ENCODE measurements around the gene ETV7.

The ETV7 gene

DNA sequence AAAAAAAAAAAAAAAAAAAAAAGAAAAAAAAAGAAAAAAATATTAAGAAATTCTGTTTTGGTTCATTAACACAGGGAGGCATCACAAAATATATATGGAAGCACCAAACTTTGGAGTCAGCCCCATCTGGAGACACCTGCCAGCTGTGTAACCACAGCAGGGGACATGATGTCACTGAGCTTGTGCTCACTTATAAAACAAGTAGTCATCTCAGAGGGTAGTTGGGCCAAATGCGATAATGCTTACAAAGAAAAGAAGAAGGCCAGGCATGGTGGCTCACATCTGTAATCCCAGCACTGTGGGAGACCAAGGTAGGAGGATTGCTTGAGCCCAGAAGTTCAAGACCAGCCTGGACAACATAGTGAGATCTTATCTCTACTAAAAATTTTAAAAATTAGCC is 49.7 kb downstream of the ETV7 start:
- no peak for FAIRE-seq

DNA sequence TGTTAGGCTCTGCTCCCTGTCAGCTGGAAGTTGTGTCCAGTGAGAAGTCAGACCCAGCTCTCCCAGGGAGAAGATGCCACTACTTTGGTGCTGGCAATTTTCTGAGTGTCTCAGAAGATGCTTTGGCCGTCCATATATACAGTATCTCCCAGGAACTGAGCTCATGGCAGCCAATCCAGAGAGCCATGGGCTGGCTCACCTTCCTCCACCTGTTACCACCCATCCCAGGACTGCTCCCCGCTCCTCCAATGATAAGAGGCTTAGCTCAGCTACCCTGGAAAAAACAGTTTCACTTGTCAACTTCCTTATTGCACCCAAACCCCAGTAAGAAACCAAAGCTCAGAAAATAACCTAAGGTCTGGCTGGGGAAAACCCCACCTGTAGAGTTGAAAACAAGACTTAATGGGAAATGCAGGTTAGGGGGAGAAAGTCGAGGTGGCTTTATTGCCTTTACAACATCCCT is 50.7 kb downstream of the ETV7 start, which contains the start of gene BNIP5:
Gene BNIP5, minus strand, starts transcription at position 110 of the 463 bp plus-strand sequence. CDS start 6,198 bp downstream, outside the sequence.
- no peak for FAIRE-seq

DNA sequence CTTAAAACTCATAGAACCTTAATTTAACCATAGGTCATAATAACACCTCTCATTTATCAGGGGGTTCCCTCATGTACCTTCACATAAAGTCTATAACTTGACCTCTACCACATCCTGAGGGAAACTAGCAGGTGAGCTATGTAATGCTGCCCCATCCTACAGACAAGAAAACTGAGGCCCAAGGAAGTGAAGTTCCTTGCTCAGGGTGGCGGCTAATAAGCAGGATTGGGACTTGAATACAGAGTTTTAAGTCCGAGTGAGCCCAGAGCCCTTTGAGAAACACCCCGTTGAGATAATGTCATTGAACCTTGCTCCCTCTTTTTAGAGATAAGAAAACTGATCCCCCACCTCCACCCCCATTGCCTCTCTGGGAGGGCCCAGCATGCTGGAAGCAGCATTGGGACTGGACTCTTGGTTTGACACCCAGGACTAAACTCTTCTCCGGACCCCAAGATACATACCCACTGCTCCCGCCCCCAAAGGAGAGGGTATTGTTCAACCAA is 51.2 kb downstream of the ETV7 start:
- FAIRE-seq: no peak

DNA sequence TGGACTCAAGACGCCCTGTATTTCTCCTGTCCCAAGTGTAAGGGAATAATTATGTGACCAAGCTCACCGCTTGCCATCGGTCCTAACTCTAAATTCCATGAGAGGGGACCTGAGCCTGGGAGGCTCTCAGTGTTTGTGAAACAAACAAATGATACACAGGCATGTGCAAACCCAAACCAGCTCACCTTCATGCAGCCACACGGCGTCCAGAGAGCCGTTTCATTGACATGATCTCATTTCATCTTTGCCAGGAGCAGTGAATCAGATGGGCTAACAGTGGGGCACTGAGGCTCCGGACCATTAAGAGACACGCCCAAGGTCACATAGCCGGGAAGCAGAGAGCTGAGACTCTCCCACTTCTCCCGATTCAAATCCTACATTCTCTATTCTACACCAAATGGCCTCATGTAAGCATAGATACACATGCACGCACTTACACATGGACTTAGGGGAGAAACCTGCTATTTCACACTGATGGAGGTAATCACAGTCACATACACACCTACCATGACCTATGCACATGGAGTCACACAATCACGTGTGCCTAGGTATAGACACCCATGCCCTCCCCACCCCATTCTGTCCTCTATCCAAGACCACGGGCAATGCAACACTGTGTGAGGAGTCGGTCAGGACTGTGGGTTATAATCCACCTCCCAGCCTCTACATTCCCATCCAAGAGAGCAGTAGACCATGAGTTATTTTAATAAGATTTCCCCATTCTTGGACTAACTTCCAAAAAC is 51.8 kb downstream of the ETV7 start:
- FAIRE-seq: no peak

DNA sequence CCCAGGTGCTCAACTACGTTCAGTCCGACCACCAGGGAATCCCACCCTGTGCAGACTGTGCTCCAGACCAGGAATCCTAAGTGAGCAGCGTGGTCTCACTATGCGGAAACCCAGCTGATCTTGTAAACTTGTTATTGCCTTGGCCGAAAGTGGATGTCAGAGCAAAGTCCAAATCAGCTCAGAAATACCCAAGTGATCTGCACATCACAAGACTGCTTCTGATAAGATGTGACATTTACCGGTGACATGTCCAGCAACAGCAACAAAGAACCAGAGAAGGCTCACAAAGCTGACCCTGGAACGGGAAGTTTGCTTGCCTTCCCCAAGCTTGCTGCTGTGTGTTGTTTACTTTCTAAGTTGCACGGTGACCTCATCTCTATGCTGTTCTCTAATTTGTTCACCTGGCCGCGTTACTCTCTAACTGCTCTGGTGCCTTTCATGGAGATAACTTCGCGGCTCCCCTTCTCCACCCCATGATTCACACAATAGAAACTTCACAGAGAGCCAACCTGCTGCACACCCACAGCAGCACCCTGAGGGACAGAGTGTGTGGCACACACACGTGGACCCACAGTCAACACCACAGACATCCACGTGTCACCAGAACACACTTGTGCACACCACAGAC is 52.5 kb downstream of the ETV7 start:
- FAIRE-seq: no peak

DNA sequence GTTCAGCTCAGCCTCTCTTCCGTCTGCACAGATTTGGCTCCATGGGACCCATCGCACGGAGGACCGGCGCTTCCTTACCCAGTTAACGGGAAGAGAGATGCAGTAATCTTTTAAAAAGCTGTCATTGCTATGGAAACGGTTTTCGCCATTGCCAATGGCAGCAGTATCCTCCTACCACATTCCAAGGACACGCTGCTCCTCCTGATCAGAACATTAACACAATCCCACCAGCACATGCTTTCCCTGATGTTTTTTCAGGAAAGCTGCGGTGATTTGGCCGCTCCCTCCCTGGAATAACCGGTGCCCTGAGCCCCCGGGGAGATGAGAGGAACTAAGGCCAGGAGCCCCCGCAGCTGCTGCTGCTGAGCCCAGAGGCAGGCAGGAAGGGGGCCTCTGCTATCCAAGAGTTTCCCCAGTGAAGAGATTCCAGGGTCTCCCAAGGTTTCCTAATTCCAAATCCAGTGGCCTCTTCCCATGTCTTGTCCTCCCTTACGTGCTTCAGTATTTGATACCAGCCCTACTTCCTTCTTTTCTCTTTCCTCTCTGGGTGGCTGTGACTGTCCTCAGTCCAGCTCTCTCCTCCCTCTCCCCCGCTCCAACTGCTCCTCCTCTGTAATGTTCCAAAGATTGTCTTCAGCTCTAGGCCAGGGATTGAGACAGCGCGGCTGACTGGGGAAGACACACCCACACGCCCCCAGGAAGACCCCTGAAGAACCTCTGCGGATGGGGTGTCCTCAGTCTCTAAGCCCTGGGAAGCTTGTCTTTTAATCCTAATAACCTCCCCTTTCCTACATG is 53.3 kb downstream of the ETV7 start:
- no peak for FAIRE-seq

DNA sequence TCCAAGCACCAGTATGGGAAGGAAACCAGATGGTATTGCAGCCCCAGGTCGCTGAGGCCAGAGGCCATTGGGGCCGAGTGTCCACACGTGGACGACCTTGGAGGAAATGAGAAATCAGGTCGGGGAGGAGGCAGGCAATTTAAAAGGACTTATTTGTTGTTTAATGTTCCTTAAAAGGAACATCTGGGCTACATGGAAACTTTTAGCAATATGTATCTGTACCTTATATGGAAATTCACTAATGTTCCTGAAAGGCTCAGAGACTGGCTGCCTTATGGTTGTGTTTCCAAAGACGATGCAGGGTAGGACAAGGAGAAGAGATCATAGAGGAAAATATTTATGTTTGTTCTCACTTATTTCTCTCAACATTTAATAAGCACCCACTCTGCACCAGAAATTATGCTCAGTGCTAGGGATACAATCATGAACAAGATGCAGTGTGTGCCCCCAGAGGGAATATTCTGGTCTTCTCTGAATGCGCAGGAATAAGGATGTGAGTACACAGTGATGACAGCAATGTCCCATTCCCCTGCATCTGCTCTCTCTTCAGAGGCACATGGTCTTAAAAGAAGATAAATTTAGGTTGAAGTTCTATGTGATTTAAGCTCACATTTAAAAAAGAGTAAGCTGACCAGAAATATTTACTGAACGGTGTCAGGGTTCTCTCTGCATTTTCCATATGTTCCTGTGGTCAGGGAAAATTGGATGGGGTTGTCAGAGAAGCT is 54.1 kb downstream of the ETV7 start:
- FAIRE-seq: no peak

DNA sequence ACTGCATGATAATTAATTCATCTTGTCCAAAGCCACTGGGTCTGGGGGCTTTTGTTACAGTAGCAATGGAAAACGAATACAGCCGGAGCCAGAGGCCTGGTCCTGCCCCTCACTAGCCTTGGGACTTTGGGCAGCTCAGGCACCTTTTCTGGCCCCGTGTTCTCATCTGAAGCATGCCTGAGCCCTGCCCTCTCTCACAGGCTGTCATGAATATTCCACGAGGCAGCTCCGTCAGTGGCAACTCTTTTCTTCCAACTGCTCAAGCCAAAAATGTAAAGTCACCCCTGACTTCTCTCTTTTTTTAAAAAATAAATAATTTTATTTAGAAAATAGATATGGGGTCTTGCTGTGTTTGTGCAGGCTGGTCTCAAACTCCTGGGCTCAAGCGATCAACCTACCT is 56.1 kb downstream of the ETV7 start:
- FAIRE-seq: no peak

DNA sequence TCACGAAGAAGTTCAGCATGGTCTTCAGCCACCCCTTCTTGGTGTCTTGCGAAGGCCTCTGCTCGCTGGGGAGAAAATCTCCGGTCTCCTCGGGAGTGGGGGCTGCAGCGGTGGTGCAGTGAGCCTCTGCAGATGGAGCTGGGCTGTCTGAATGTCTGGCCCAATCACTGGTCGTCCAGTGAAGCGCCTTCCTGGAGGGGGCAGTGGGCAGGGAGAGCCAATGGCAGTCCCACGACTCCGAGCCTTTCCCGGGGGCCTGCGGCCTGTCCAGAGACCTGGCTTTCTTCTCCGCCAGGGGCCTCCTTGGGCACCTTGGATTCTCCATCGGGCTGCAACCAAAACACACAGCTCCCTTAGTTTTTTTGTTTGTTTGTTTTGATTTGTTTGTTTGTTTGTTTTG is 57.1 kb downstream of the ETV7 start:
- no peak for FAIRE-seq

DNA sequence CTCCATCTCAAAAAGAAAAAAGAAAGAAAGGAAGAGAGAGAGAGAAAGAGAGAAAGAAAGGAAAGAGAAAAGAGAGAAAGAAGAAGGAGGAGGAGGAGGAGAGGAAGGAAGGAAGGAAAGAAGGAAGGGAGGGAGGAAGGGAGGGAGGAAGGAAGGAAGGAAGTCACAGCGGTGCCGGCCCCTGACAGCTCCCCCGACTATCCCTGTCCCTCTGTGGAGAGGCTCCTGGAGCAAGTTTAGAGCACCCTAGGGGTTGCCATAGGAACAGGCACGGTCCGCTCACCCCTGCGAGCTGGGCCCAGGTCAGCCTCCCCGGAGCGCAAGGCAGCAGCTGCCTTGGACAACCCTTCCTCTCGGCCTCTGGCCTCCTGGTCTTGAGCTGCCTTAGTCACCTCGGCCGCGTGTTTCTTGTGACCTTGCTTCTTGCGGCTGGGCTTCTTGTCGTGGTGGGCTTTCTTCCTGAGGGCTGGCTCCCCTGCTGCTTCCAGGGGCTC is 57.6 kb downstream of the ETV7 start:
- FAIRE-seq: no peak

DNA sequence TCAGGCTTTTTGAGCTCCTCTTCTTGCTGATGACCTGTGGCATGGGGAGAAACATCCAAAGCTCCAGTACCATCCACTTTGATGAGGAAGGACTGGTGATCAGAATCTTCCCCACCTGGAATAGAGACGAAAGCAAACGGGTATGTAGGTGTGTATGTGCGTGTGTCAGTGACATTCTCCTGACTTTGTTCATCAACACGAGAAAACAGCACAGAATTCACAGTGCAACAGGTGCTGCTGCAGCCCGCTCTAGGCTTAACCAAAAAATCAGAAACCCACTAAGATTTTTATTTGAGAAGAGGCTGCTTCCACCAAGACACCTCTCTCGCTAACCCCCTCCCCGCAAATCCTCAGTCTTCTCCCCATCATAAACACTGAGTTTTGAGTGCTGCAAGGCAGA is 58.9 kb downstream of the ETV7 start:
- FAIRE-seq: no peak

DNA sequence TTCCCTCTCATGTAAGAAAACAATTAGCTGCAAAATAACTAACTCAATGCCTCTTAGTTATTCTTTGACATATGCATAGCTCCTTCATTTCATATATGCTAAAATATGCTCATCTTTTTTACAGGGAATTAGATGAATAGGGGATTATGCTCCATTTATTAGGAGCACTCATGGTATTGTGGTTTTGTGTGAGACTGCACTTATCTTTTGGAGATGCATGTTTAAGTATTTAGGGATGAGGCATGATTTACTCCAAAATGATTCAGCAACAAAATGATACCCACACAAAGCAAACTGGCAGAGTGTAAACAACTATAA is 59.6 kb downstream of the ETV7 start:
- FAIRE-seq: no peak

DNA sequence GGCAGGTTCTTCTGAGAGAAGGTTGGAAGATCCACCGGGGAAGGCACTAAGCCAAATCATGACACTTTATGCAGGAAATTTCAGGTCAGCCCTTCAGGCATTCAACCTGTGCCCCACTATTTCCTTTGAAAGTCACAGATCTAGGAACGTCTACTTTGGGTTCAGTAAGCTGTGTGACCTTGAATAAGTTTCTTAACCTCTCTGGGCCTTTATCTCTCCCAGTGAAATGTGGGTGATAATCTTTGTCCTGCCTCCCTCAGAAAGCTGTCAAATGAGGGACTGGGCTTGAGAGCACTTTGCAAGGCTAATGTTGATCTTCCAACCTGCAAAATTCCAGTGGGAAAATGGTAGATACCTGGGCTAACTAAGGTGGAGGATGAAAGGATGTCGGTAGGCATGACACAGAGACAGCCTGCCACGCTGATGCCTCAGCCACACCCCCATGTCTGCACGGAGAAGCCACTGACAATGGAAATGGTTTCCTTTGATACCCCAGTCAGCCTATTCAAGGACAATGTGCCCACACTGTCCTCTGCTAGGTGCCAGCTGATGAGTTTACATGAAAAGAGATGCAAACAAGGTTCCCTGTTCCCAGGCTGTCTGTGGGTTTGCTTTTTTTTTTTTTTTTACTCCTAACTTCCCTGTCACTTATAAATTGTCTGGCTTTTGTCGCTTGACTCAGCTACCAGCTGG is 60.1 kb downstream of the ETV7 start:
- FAIRE-seq: no peak

DNA sequence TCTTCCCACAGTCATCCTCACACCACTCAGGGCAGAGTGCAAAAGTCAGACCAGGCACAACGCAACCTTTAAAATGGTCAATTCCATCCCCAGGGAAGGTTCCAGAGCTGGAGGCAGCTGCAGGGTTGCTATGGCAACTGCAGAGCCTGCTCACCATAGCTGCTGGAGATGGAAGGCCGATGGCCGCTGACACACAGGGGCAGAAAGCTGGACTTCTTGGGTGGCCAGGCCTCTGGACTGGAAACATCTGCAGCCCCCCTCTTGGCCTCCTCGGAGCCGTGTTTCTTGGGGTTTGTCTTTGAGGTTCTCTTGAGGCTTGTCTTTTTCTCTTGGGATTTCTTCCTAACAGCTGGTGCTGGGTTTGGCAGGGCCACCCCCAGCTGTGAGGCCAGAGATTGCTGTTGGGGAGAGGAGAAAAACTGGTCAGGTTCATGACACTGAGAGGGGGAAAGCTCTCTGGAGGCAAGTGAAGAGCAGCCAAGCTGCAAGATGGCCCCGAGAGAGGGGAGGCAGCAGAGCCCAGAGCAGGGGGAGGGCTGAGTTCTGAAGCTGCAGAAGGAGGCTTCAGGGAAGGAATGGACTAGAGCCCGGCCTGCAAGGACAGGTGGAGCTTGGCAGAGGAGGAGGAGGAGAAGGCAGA is 61.0 kb downstream of the ETV7 start:
- no peak for FAIRE-seq

DNA sequence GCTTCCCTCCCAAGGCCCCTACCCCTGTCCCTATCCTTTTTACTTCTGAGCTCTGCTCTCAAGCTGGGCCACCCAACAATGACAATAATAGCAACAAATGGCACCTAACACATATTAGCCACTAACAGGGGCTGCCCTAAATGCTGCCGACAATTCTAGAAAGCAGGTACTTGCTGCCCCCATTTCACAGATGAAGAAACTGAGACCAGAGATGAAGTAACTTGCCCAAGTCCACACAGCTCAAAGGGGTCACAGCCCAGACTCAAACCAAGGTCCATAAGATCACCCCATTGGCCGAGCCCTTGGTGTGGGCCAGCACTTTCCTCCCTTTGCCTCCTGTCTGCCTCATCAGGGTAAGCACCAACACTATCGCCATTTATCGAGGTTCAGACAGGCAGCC is 62.8 kb downstream of the ETV7 start:
- FAIRE-seq: no peak

DNA sequence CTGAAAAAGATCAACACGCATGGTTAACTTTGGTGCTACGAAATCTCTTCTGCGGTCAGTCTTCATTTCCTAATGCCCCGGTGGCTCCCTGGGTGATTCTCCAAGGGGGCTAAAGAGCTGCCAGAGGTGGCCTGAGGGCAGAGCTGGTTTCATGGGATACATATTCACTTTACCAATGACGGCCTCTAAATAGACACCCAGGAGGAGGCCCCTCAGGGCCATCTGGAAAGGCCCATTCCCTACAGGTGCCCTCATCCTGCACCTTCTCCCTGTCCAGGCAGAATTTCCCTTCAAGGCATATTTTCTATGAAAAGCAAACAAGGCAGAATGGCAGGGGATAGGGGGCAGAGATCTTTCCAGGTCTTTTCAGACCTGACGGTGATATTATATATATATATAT is 63.3 kb downstream of the ETV7 start:
- no peak for FAIRE-seq

DNA sequence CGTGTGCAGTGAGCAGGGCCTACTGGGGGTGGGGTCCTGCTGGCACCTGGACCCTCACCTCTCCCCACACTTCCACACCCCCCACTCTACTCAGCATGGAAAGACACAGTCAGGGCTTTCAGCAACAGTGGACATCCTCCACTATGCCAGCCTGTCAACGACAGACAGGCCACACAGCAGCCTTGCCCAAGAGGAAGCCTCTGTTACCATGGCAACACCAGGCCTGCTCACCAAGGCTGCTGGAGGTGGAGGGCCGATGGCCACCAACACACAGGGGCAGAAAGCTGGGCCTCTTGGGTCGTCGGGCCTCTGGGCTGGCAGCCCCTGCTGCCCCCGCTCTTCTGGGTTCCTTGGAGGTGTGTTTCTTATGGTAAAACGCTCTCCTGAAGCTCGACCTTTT is 64.4 kb downstream of the ETV7 start:
- no peak for FAIRE-seq

DNA sequence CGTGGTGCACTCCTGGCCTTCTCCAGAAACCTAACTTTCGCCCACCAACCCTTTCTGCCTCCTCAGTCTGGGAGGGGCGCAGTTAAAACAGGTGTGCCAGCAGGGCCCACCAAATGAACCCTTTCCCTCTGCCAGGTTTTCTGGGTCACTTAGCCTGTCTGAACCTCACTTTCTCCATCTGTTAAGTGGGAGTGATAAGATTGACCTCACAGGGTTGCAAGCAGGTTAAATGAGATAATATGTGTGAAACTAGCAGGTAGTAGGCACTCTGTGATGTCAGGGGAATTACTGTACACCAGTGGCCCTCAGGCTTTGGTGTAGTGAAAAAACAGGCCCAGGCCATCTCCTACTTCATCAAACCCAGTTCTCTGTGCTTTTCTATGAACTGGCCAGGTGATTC is 64.9 kb downstream of the ETV7 start:
- FAIRE-seq: no peak

DNA sequence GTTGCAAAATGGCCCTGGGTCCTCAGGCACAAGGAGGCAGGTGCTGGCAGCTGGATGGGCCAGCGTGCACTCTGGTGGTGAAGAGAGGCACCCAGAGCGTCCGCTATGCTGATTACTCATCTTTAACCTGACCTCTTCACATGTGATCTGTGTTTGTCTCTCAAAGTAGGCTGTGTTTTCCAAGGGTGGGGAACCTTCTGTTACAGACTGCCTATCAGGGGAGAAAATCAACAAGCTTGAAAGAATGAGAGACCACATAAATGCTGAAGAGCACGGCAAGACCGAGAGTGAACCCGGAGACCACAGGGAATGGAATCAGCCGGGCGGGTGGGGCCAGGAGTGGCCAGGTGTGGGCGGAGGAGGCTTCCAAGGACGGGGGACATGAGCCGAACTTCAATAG is 67.0 kb downstream of the ETV7 start:
- FAIRE-seq: no peak

DNA sequence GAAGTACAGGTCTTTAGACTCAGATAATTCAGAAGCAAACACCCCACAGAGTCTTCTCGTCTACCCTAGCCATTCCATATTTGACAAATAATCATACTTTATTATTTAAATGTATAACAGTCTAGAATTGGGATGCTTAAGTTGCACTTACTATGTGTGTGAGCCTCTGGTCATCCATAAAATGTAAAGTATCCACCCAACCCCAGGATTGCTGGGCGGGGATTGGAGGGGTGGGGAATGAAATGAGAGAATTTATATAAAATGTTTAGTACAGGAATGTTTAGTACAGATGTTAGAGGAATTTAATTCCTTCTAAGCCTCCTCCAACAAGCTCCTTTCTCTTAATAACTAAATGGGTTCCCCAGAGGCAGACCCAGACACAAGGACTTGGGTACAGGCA is 67.6 kb downstream of the ETV7 start:
- FAIRE-seq: no peak

DNA sequence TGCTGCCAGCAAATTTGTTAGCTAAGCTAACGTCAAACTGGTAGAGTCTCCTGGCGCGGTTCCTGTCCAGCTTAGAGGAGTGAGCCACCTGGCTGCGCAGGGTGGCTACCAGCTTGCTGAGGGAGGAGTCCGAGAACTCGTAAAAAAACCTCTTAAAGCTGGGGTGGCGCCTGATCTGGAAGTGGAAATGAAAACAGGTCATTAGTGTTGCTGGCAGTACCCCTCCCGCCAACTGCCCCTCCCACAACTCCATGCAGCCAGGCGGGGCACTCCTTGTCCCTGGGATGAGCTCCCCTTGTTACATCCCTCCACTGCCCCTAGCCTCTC is 68.1 kb downstream of the ETV7 start:
- FAIRE-seq: no peak

Data from G401.6 (cell line).